Right lobe of liver (tissue), 4 donors: Measurements from ENCODE around the gene TMEFF2.
"Not testable (repeated sequence)": the region's sequence is repeated elsewhere in the genome, so short reads cannot be mapped to it uniquely, and the experiment has no call there.

Experiments
- CTCF ChIP-seq, 4 donors: fragments of 200-600 bp in 3 of 4; fragments of 450-650 bp in 1 of 4; IDR thresholded peaks; one replicate each; pipeline versions ENCODE4 v1.5.1 to v1.8.0; 2016 to 2022; ENCODE audit warnings: antibody characterized with exemption in 4 of 4, mild to moderate bottlenecking in 2 of 4
- POLR2A ChIP-seq: fragments of 450-650 bp; IDR thresholded peaks from one replicate; pipeline ENCODE4 v1.6.1; 2017; ENCODE audit warnings: antibody characterized with exemption, mild to moderate bottlenecking
- donor health status: DM: no; HTN: no; CAD: no.
- donor health status: DM: no; HTN: no; CAD: no.
- donor health status: DM: no; HTN: yes; CAD: no.

GRCh38 chr2:192080096-192080495 is 114.6 kb downstream of the TMEFF2 start:
- TF ChIP-seq POLR2A; CTCF (IDR thresholded peaks at IDR 0.05): not testable (repeated sequence)
